ENCODE measurements around the gene PTPRJ. TPM values are rescaled to one million over a fixed set of nuclear protein-coding genes. Genes with fewer than 3 reads are reported as not detected.
"Not testable (repeated sequence)": the region's sequence is repeated elsewhere in the genome, so short reads cannot be mapped to it uniquely, and the experiment has no call there.

The PTPRJ gene
- total and polyA plus RNA-seq, 2 donors (not counting 1 experiment from before 2014, with no cell fraction given) = 11.2 to 20.0 TPM

DNA sequence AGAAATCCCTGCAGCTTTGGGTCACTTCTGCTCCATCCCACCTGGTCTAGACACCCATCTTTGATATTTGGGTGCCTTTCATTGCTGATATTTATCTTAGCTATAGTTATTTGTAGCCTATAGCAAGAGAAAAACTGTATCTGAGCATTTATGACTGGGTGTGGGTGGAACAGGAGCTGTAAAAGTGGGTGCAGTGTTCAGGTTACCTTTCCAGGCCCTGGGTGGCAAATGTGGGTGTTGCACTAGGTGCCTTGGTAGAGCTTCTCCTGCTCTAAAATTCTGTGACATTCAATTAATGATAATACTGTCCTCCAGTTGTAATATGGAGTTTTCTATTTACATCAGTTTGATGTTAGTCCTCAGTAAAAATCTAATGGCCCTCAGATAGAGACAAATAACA is 157.9 kb downstream of the PTPRJ start:
- H3K4me1 ChIP-seq (ENCODE audit: control insufficient read depth in 2 of 2, insufficient read depth in 2 of 2, low read length in 2 of 2) = no peaks in the 10 kb centered on the region
- no peak overlapping the region for H3K27ac ChIP-seq (ENCODE audit: low read length in 2 of 2)
- Mint-ChIP-seq H3K4me3 (no peak overlapping the region), H3K27ac (no peak overlapping the region), H3K27me3 (no peaks in the 10 kb centered on the region), H3K4me1 (peaks cover 2% of the 10 kb centered on the region), H3K9me3 (ENCODE audit: insufficient read depth) (no peaks in the 10 kb centered on the region)
- no peak overlapping the region for H2AFZ ChIP-seq (ENCODE audit: insufficient read depth, low read depth, low read length, poor library complexity, severe bottlenecking)
- no peak overlapping the region for H3K4me3 ChIP-seq (ENCODE audit: control extremely low read depth in 1 of 5, extremely low read depth in 1 of 5, insufficient read depth in 1 of 5, low read depth in 2 of 5, low read length in 4 of 5)
- no peaks in the 10 kb centered on the region for H3K79me2 ChIP-seq (ENCODE audit: control insufficient read depth, insufficient read depth, low read length)
- H3K9ac ChIP-seq (ENCODE audit: low read length) = no peak overlapping the region
- H3K4me2 ChIP-seq (replicated peaks; ENCODE audit: low read depth, low read length, poor library complexity, severe bottlenecking) = no peak overlapping the region
- ATAC-seq (ENCODE audit: low read depth) (no peak), DNase-seq (no peak)
- ChIA-PET POLR2A (no interaction called here), CTCF (no interaction called here)
- TF ChIP-seq, protein P1, sequence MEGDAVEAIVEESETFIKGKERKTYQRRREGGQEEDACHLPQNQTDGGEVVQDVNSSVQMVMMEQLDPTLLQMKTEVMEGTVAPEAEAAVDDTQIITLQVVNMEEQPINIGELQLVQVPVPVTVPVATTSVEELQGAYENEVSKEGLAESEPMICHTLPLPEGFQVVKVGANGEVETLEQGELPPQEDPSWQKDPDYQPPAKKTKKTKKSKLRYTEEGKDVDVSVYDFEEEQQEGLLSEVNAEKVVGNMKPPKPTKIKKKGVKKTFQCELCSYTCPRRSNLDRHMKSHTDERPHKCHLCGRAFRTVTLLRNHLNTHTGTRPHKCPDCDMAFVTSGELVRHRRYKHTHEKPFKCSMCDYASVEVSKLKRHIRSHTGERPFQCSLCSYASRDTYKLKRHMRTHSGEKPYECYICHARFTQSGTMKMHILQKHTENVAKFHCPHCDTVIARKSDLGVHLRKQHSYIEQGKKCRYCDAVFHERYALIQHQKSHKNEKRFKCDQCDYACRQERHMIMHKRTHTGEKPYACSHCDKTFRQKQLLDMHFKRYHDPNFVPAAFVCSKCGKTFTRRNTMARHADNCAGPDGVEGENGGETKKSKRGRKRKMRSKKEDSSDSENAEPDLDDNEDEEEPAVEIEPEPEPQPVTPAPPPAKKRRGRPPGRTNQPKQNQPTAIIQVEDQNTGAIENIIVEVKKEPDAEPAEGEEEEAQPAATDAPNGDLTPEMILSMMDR (IDR thresholded peaks at IDR 0.05) = no peak
- TF ChIP-seq EZH2 (IDR thresholded peaks at IDR 0.05; ENCODE audit: borderline replicate concordance, insufficient read depth, low read depth, low read length, poor library complexity, severe bottlenecking) = no peak
- no peaks in the 10 kb centered on the region for H4K20me1 ChIP-seq (ENCODE audit: control insufficient read depth, insufficient read depth, low read length, poor library complexity, severe bottlenecking)
- intact Hi-C loops (cut with micrococcal nuclease) = no loop called here
- no peaks in the 10 kb centered on the region for H3K9me3 ChIP-seq (ENCODE audit: control extremely low read depth in 1 of 3, control insufficient read depth in 2 of 3, insufficient read depth in 1 of 3, low read length in 2 of 3)
- peaks cover 12 to 54% of the 10 kb centered on the region in 2 experiments for H3K36me3 ChIP-seq (replicated peaks in 1 of 2; ENCODE audit: control extremely low read depth in 1 of 2, control insufficient read depth in 1 of 2, extremely low read depth in 1 of 2, insufficient read depth in 2 of 2, low read length in 1 of 2)
- H3K27me3 ChIP-seq (replicated peaks in 1 of 4; ENCODE audit: control extremely low read depth in 1 of 4, control insufficient read depth in 3 of 4, insufficient read depth in 4 of 4, low read length in 3 of 4) = no peaks in the 10 kb centered on the region

DNA sequence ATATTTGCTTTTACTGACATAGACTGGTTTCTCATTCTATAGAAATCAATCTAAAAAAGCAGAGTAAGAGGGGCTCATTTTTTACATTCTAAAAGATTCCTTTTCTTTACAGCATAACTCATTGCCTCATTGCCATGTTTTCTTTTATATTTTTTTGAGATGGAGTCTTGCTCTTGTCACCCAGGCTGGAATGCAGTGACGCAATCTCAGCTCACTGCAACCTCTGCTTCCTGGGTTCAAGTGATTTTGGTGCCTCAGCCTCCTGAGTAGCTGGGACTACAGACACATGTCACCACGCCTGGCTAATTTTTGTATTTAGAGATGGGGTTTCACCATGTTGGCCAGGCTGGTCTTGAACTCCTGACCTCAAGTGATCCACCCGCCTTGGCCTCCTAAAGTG is 159.5 kb downstream of the PTPRJ start:
- POLR2A ChIA-PET; H3K4me1 Mint-ChIP-seq; H3K4me2 ChIP-seq (replicated peaks; ENCODE audit: low read depth, low read length, poor library complexity, severe bottlenecking); intact Hi-C loops (cut with micrococcal nuclease); H3K9me3 Mint-ChIP-seq (ENCODE audit: insufficient read depth); H3K9me3 ChIP-seq (ENCODE audit: control extremely low read depth in 1 of 3, control insufficient read depth in 2 of 3, insufficient read depth in 1 of 3, low read length in 2 of 3); H3K4me3 Mint-ChIP-seq; ATAC-seq (ENCODE audit: low read depth); H3K27ac Mint-ChIP-seq; H3K27me3 ChIP-seq (replicated peaks in 1 of 4; ENCODE audit: control extremely low read depth in 1 of 4, control insufficient read depth in 3 of 4, insufficient read depth in 4 of 4, low read length in 3 of 4); H3K9ac ChIP-seq (ENCODE audit: low read length); H3K27me3 Mint-ChIP-seq; H2AFZ ChIP-seq (ENCODE audit: insufficient read depth, low read depth, low read length, poor library complexity, severe bottlenecking); H3K4me3 ChIP-seq (ENCODE audit: control extremely low read depth in 1 of 5, extremely low read depth in 1 of 5, insufficient read depth in 1 of 5, low read depth in 2 of 5, low read length in 4 of 5); CTCF ChIA-PET; DNase-seq; H3K27ac ChIP-seq (ENCODE audit: low read length in 2 of 2); H3K79me2 ChIP-seq (ENCODE audit: control insufficient read depth, insufficient read depth, low read length); H3K4me1 ChIP-seq (ENCODE audit: control insufficient read depth in 2 of 2, insufficient read depth in 2 of 2, low read length in 2 of 2); H4K20me1 ChIP-seq (ENCODE audit: control insufficient read depth, insufficient read depth, low read length, poor library complexity, severe bottlenecking): not testable (repeated sequence)
- H3K36me3 ChIP-seq (replicated peaks in 1 of 2; ENCODE audit: control extremely low read depth in 1 of 2, control insufficient read depth in 1 of 2, extremely low read depth in 1 of 2, insufficient read depth in 2 of 2, low read length in 1 of 2) = peaks cover 13 to 59% of the 10 kb centered on the region in 2 experiments
- 97% methylated on average over 3 of the region's 3 CpGs for WGBS (ENCODE audit: insufficient coverage)
